Karpas-422 (cell line): ENCODE data around the gene IQCK. TPM values are rescaled to one million over a fixed set of nuclear protein-coding genes. Genes with fewer than 3 reads are reported as not detected.
"Not testable (repeated sequence)": the region's sequence is repeated elsewhere in the genome, so short reads cannot be mapped to it uniquely, and the experiment has no call there.

Source experiments
- DNase-seq: peaks from one replicate; pipeline ENCODE4 v3.0.0-alpha.2; 2015
- H2AFZ ChIP-seq: fragments of 200-600 bp; sonication (generic); 2 replicates; pipeline ENCODE4 v1.6.1; 2014; ENCODE audit warnings: antibody characterized with exemption, low read length, mixed read lengths
- H3K27ac ChIP-seq: fragments of 200-600 bp; sonication (generic); 2 replicates; pipeline ENCODE4 v1.5.1; 2014; ENCODE audit warnings: mild to moderate bottlenecking, low read length, moderate library complexity
- H3K27me3 ChIP-seq: fragments of 200-600 bp; sonication (generic); 2 replicates; pipeline ENCODE4 v1.6.1; 2014; ENCODE audit warnings: low read length, mixed read lengths
- H3K36me3 ChIP-seq: fragments of 200-600 bp; sonication (generic); 2 replicates; pipeline ENCODE4 v1.6.1; 2014; ENCODE audit warnings: low read length, mixed read lengths; ENCODE audit not compliant: insufficient read depth
- H3K4me1 ChIP-seq: fragments of 200-600 bp; sonication (generic); 2 replicates; pipeline ENCODE4 v1.6.1; 2014; ENCODE audit warnings: mild to moderate bottlenecking, low read length, mixed read lengths
- H3K4me2 ChIP-seq: fragments of 200-600 bp; sonication (generic); 2 replicates; pipeline ENCODE4 v1.6.1; 2014; ENCODE audit warnings: low read length, low read depth, mild to moderate bottlenecking; ENCODE audit not compliant: poor library complexity, severe bottlenecking
- H3K4me3 ChIP-seq: fragments of 200-600 bp; sonication (generic); 2 replicates; pipeline ENCODE4 v1.5.1; 2014; ENCODE audit warnings: mild to moderate bottlenecking, antibody characterized with exemption, low read length, mixed read lengths
- H3K79me2 ChIP-seq: fragments of 200-600 bp; sonication (generic); 2 replicates; pipeline ENCODE4 v1.6.1; 2014; ENCODE audit warnings: mild to moderate bottlenecking, low read length, mixed read lengths
- H3K9ac ChIP-seq: fragments of 200-600 bp; sonication (generic); 2 replicates; pipeline ENCODE4 v1.6.0; 2014; ENCODE audit warnings: low read length
- H3K9me2 ChIP-seq: fragments of 200-600 bp; sonication (generic), shearing (Covaris generic); replicated peaks from 2 replicates; pipeline ENCODE4 v1.6.0; 2014; ENCODE audit warnings: mild to moderate bottlenecking, low read length, moderate library complexity; ENCODE audit not compliant: insufficient read depth
- H3K9me3 ChIP-seq: fragments of 300-700, 200-600 bp; sonication (generic); 2 replicates; pipeline ENCODE4 v1.6.1; 2014; ENCODE audit warnings: low read length, mixed read lengths
- H4K20me1 ChIP-seq: fragments of 200-600 bp; sonication (generic); 2 replicates; pipeline ENCODE4 v1.6.1; 2014; ENCODE audit warnings: mild to moderate bottlenecking, antibody characterized with exemption, low read length, low read depth; ENCODE audit not compliant: insufficient read depth
- total RNA-seq: library from RNA; depleted of rRNA; stranded (reverse); fragments of >200 nt; shearing (Covaris generic); gene quantifications from 2 replicates; pipeline ENCODE4 v1.2.3, GENCODE V29; 2014; ENCODE audit warnings: low replicate concordance; rRNA removed

The IQCK gene
- total RNA-seq: 1.3 and 4.9 TPM in 2 replicates

GRCh38 chr16:19717741-19718623 lies at the start of gene IQCK, which contains the start of gene KNOP1:
TSS of gene IQCK (plus strand) at chr16:19718271. CDS start at chr16:19718307, 36 bp downstream.
TSS of gene KNOP1 (minus strand) at chr16:19718227. CDS start at chr16:19715035, 3,192 bp downstream.
- Histone ChIP-seq H3K27me3 (no peaks in the 10 kb centered on the region), H3K9me3 (no peaks in the 10 kb centered on the region), H4K20me1 (no peaks in the 10 kb centered on the region), H3K4me3 (peak within 1 kb of the TSS; percentile 94), H3K36me3 (no peaks in the 10 kb centered on the region), H3K4me2 (peak within 1 kb of the TSS; percentile 76), H3K27ac (no peak within 1 kb of the TSS), H2AFZ (0 out of 2 replicates have a peak within 1 kb of the TSS, but pooled peaks have one; percentile 75), H3K9ac (peak within 1 kb of the TSS; percentile 86), H3K4me1 (peaks cover 15% of the 10 kb centered on the region), H3K79me2 (peaks cover 29% of the 10 kb centered on the region), H3K9me2 (no peaks in the 10 kb centered on the region)
- DNase-seq: peak; percentile 91

GRCh38 chr16:19672378-19672777 lies 45.7 kb upstream of the IQCK start:
- no peak for DNase-seq
- no peaks in the 10 kb centered on the region for H3K9me3 ChIP-seq
- no peak overlapping the region for H2AFZ ChIP-seq
- H3K4me3 ChIP-seq: no peak overlapping the region
- H3K9me2 ChIP-seq: no peaks in the 10 kb centered on the region
- no peaks in the 10 kb centered on the region for H3K79me2 ChIP-seq
- H3K27ac ChIP-seq: no peak overlapping the region
- no peaks in the 10 kb centered on the region for H3K27me3 ChIP-seq
- no peak overlapping the region for H3K9ac ChIP-seq
- no peaks in the 10 kb centered on the region for H3K4me1 ChIP-seq
- no peaks in the 10 kb centered on the region for H4K20me1 ChIP-seq
- H3K36me3 ChIP-seq: no peaks in the 10 kb centered on the region
- no peak overlapping the region for H3K4me2 ChIP-seq

- Histone ChIP-seq H3K4me3 (no peak overlapping the region), H3K4me1 (no peaks in the 10 kb centered on the region)
Observed at GRCh38 chr16:19674485-19674884, 43.6 kb upstream of the IQCK start.

GRCh38 chr16:19677402-19677801 lies 40.7 kb upstream of the IQCK start:
- H3K9ac ChIP-seq: no peak overlapping the region
- H3K79me2 ChIP-seq: no peaks in the 10 kb centered on the region
- no peak for DNase-seq

More at GRCh38 chr16:19674485-19674884, 43.6 kb upstream of the IQCK start:
- Histone ChIP-seq H3K9ac (no peak overlapping the region), H2AFZ (no peak overlapping the region), H4K20me1 (no peaks in the 10 kb centered on the region), H3K9me3 (no peaks in the 10 kb centered on the region), H3K4me2 (no peak overlapping the region), H3K27ac (no peak overlapping the region), H3K79me2 (no peaks in the 10 kb centered on the region), H3K9me2 (no peaks in the 10 kb centered on the region), H3K27me3 (no peaks in the 10 kb centered on the region), H3K36me3 (no peaks in the 10 kb centered on the region)
- no peak for DNase-seq

GRCh38 chr16:19678804-19679203 lies 39.3 kb upstream of the IQCK start:
- DNase-seq: no peak
- no peaks in the 10 kb centered on the region for H3K36me3 ChIP-seq
- no peaks in the 10 kb centered on the region for H3K4me1 ChIP-seq
- H3K9me3 ChIP-seq: no peaks in the 10 kb centered on the region
- H2AFZ ChIP-seq: no peak overlapping the region
- H3K4me3 ChIP-seq: no peak overlapping the region
- no peaks in the 10 kb centered on the region for H3K27me3 ChIP-seq
- no peak overlapping the region for H3K27ac ChIP-seq
- H3K9ac ChIP-seq: no peak overlapping the region
- H4K20me1 ChIP-seq: no peaks in the 10 kb centered on the region
- no peaks in the 10 kb centered on the region for H3K9me2 ChIP-seq
- no peak overlapping the region for H3K4me2 ChIP-seq
- H3K79me2 ChIP-seq: no peaks in the 10 kb centered on the region

More at GRCh38 chr16:19677402-19677801, 40.7 kb upstream of the IQCK start:
- Histone ChIP-seq H3K27me3 (no peaks in the 10 kb centered on the region), H3K9me2 (no peaks in the 10 kb centered on the region), H2AFZ (no peak overlapping the region), H4K20me1 (no peaks in the 10 kb centered on the region), H3K4me2 (no peak overlapping the region), H3K9me3 (no peaks in the 10 kb centered on the region), H3K27ac (no peak overlapping the region), H3K36me3 (no peaks in the 10 kb centered on the region), H3K4me1 (no peaks in the 10 kb centered on the region), H3K4me3 (no peak overlapping the region)

GRCh38 chr16:19679281-19679680 lies 38.8 kb upstream of the IQCK start:
- DNase-seq, H3K9me3 ChIP-seq, H3K4me2 ChIP-seq, H3K9ac ChIP-seq, H3K27me3 ChIP-seq, H2AFZ ChIP-seq, H3K36me3 ChIP-seq, H3K79me2 ChIP-seq, H3K4me1 ChIP-seq, H3K4me3 ChIP-seq, H3K27ac ChIP-seq, H3K9me2 ChIP-seq, H4K20me1 ChIP-seq: not testable (repeated sequence)

- Histone ChIP-seq H3K4me1 (no peaks in the 10 kb centered on the region), H3K9me3 (no peaks in the 10 kb centered on the region), H2AFZ (no peak overlapping the region), H3K27me3 (no peaks in the 10 kb centered on the region), H3K9me2 (no peaks in the 10 kb centered on the region), H3K4me2 (no peak overlapping the region), H3K79me2 (no peaks in the 10 kb centered on the region), H4K20me1 (no peaks in the 10 kb centered on the region), H3K36me3 (no peaks in the 10 kb centered on the region), H3K9ac (no peak overlapping the region), H3K27ac (no peak overlapping the region), H3K4me3 (no peak overlapping the region)
- no peak for DNase-seq
Observed at GRCh38 chr16:19680881-19681340, 37.2 kb upstream of the IQCK start.

GRCh38 chr16:19681637-19682036 lies 36.4 kb upstream of the IQCK start:
- no peak overlapping the region for H3K4me3 ChIP-seq
- H3K4me1 ChIP-seq: no peaks in the 10 kb centered on the region
- DNase-seq: no peak
- no peaks in the 10 kb centered on the region for H3K27me3 ChIP-seq
- H3K9me3 ChIP-seq: no peaks in the 10 kb centered on the region
- no peaks in the 10 kb centered on the region for H3K79me2 ChIP-seq
- no peaks in the 10 kb centered on the region for H4K20me1 ChIP-seq
- H3K9me2 ChIP-seq: no peaks in the 10 kb centered on the region
- no peak overlapping the region for H3K9ac ChIP-seq
- no peak overlapping the region for H3K4me2 ChIP-seq
- H2AFZ ChIP-seq: no peak overlapping the region
- no peaks in the 10 kb centered on the region for H3K36me3 ChIP-seq
- H3K27ac ChIP-seq: no peak overlapping the region
